Thoracic aorta (tissue), 2 donors: ENCODE results near the gene MAU2. TPM values are rescaled to one million over a fixed set of nuclear protein-coding genes. Genes with fewer than 3 reads are reported as not detected.

Experiments used
- ATAC-seq: fragments of 150-250 bp; one replicate; pipeline ENCODE4 v1.8.0; 2017; ENCODE audit warnings: low read depth; ENCODE audit not compliant: insufficient number of reproducible peaks, low FRiP score
- DNase-seq: peaks from one replicate; pipeline ENCODE4 v3.0.0-alpha.2; 2020; ENCODE audit warnings: low spot score
- H3K27ac ChIP-seq, 2 donors: fragments of 200-600 bp; sonication (generic); 1 replicate in 1 of 2; 2 replicates in 1 of 2; pipeline ENCODE4 v1.5.1; 2016; ENCODE audit warnings: mild to moderate bottlenecking in 2 of 2, moderate library complexity in 2 of 2
- H3K27me3 ChIP-seq: fragments of 200-600 bp; sonication (generic); replicated peaks from 2 replicates; pipeline ENCODE4 v1.6.0; 2016; ENCODE audit warnings: mild to moderate bottlenecking; ENCODE audit not compliant: insufficient read depth
- H3K36me3 ChIP-seq: fragments of 200-600 bp; sonication (generic); one replicate; pipeline ENCODE4 v1.5.1; 2016
- H3K4me1 ChIP-seq, 2 donors: fragments of 200-600 bp; sonication (generic); 1 replicate in 1 of 2; 2 replicates in 1 of 2; pipeline versions ENCODE4 v1.5.1 to v1.6.0; 2016; ENCODE audit warnings: low read depth in 2 of 2, mild to moderate bottlenecking in 1 of 2; ENCODE audit not compliant: control insufficient read depth in 1 of 2
- H3K4me3 ChIP-seq: fragments of 200-600 bp; sonication (generic); 2 replicates; pipeline ENCODE4 v1.5.1; 2016; ENCODE audit warnings: mild to moderate bottlenecking
- H3K9me3 ChIP-seq: fragments of 200-600 bp; sonication (generic); 2 replicates; pipeline ENCODE4 v1.5.1; 2016
- total RNA-seq, 2 donors: library from RNA; depleted of rRNA; stranded (reverse); fragments of >200 nt; gene quantifications; one replicate each; pipeline versions ENCODE4 v1.1.0 to v1.2.3, GENCODE V29; 2016
- TF ChIP-seq, protein P1 (sequence below): fragments of 200-600 bp; sonication (generic); IDR thresholded peaks from one replicate; pipeline ENCODE4 v1.5.1; 2019; ENCODE audit warnings: antibody characterized with exemption

MAU2 gene
- total RNA-seq, 2 donors from 2014 or later = 93.9 to 119 TPM

GRCh38 chr19:19382118-19382517 lies 61.5 kb downstream of the MAU2 start:
- DNase-seq = no peak

DNA sequence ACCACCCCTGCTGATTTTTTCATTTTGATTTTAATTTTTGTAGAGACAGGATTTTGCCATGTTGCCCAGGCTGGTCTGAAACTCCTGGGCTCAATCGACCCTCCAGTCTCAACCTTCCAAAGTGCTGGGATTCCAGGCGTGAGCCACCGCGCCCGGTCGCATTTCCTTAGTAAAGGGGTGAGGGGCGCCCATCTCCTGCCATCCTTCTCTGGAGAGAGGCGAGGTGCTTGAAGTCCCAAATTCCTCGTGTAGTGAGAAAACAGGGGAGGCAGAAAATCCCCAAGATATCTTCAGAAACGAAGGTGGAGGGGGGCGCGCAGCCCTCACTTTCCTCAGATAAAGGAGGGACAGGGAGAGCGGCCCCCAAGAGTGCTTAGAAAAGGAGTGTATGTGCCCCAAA lies 63.9 kb downstream of the MAU2 start:
- peak overlapping the region; percentile 88 for H3K4me3 ChIP-seq
- no peaks in the 10 kb centered on the region for H3K36me3 ChIP-seq
- peak overlapping the region in 1 of 2 donors; percentile 77 for H3K27ac ChIP-seq
- ATAC-seq = no peak
- DNase-seq = no peak
- peaks cover 20 to 46% of the 10 kb centered on the region in 2 donors for H3K4me1 ChIP-seq
- no peaks in the 10 kb centered on the region for H3K9me3 ChIP-seq
- TF ChIP-seq, protein P1, sequence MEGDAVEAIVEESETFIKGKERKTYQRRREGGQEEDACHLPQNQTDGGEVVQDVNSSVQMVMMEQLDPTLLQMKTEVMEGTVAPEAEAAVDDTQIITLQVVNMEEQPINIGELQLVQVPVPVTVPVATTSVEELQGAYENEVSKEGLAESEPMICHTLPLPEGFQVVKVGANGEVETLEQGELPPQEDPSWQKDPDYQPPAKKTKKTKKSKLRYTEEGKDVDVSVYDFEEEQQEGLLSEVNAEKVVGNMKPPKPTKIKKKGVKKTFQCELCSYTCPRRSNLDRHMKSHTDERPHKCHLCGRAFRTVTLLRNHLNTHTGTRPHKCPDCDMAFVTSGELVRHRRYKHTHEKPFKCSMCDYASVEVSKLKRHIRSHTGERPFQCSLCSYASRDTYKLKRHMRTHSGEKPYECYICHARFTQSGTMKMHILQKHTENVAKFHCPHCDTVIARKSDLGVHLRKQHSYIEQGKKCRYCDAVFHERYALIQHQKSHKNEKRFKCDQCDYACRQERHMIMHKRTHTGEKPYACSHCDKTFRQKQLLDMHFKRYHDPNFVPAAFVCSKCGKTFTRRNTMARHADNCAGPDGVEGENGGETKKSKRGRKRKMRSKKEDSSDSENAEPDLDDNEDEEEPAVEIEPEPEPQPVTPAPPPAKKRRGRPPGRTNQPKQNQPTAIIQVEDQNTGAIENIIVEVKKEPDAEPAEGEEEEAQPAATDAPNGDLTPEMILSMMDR = no peak
- no peaks in the 10 kb centered on the region for H3K27me3 ChIP-seq

More at GRCh38 chr19:19382118-19382517, 61.5 kb downstream of the MAU2 start:
- Histone ChIP-seq H3K27me3 (no peaks in the 10 kb centered on the region), H3K36me3 (no peaks in the 10 kb centered on the region), H3K27ac (no peak overlapping the region), H3K4me3 (no peak overlapping the region), H3K9me3 (no peaks in the 10 kb centered on the region), H3K4me1 (peaks cover 12 to 38% of the 10 kb centered on the region in 2 donors)
- TF ChIP-seq, protein P1 = no peak
- no peak for ATAC-seq

DNA sequence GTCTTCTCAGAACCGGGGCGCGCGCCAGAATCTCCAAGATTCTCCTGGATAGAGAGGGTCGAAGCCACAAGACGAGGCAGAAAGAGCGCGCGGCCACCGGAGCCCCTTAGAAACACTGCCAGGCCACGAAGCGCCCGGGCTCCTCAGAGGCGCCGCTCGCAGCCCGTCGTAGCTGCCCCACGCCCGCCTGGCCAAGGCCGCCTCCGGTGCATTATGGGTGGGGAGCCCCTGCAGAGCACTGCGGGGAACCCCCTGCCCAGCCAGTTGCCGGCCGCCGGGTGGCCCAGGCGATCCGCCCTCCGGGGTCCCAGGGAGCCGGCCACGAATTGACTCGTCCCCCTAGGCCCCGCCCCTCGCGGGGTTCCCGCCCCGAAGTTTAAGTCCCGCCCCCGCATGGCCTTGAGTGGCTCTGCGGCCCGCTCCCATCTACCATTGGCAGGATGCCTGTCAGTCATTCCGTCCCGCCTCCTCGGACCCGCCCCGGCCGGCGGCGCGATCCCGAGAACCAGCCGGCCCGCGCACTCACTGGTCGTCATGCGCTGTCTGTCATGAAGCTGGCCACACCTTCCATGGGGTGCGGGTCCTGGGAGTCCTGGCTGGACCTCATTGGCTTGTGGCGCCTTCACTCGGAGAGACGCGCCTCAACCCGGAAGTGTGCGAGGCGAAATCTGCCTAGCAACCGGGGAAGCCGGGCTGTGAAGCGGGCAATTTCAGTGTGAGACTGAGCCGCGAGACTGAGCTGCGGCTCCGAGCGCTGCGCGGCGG lies 64.7 kb downstream of the MAU2 start:
- H3K4me3 ChIP-seq = peak overlapping the region; percentile 88
- ATAC-seq (peak; percentile 95), DNase-seq (peak; percentile 98)
- no peaks in the 10 kb centered on the region for H3K9me3 ChIP-seq
- peaks cover 20 to 54% of the 10 kb centered on the region in 2 donors for H3K4me1 ChIP-seq
- H3K36me3 ChIP-seq = no peaks in the 10 kb centered on the region
- no peaks in the 10 kb centered on the region for H3K27me3 ChIP-seq
- TF ChIP-seq, protein P1 = peak; percentile 17
- peak overlapping the region; percentile 77 to 86 for H3K27ac ChIP-seq

- H3K4me1 ChIP-seq = peaks cover 20 to 63% of the 10 kb centered on the region in 2 donors
- peak overlapping the region; percentile 77 to 86 for H3K27ac ChIP-seq
- DNase-seq = no peak
- no peaks in the 10 kb centered on the region for H3K27me3 ChIP-seq
- H3K36me3 ChIP-seq = no peaks in the 10 kb centered on the region
- H3K4me3 ChIP-seq = peak overlapping the region; percentile 88
- H3K9me3 ChIP-seq = no peaks in the 10 kb centered on the region
- ATAC-seq = peak; percentile 18
- TF ChIP-seq, protein P1 = no peak
Observed at GRCh38 chr19:19385896-19386869, 65.6 kb downstream of the MAU2 start.

DNA sequence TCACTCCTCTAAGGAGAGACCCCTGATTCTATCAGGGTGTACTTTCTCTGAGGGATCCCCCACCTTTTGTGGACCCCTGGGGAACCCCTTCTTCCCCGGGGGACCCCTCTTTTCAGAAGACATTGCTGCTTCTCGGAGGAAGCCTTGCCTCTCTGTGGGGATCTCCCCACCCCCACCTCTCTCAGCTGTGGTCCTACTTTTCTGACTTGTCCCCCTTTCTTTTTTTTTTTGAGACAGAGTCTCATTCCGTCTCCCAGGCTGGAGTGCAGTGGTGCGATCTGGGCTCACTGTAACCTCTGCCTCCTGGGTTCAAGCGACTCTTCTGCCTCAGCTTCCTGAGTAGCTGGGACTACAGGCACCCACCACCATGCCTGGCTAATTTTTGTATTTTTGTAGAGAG lies 66.5 kb downstream of the MAU2 start:
- Histone ChIP-seq H3K9me3 (no peaks in the 10 kb centered on the region), H3K4me3 (peak overlapping the region; percentile 88), H3K27me3 (no peaks in the 10 kb centered on the region), H3K27ac (peak overlapping the region; percentile 77 to 86), H3K36me3 (no peaks in the 10 kb centered on the region), H3K4me1 (peaks cover 24 to 69% of the 10 kb centered on the region in 2 donors)
- DNase-seq (no peak), ATAC-seq (no peak)
- TF ChIP-seq, protein P1 = no peak
